ENCODE data around the gene SERPIND1.
"Not testable (repeated sequence)": the region's sequence is repeated elsewhere in the genome, so short reads cannot be mapped to it uniquely, and the experiment has no call there.

The SERPIND1 gene

GRCh38 chr22:20819471-20819870, 45.6 kb downstream of the SERPIND1 start:
- no peak overlapping the region for H3K4me3 ChIP-seq (ENCODE audit: low read length)
- TF ChIP-seq ZNF274 (IDR thresholded peaks at IDR 0.05; ENCODE audit: low read depth, low read length): no peak

DNA sequence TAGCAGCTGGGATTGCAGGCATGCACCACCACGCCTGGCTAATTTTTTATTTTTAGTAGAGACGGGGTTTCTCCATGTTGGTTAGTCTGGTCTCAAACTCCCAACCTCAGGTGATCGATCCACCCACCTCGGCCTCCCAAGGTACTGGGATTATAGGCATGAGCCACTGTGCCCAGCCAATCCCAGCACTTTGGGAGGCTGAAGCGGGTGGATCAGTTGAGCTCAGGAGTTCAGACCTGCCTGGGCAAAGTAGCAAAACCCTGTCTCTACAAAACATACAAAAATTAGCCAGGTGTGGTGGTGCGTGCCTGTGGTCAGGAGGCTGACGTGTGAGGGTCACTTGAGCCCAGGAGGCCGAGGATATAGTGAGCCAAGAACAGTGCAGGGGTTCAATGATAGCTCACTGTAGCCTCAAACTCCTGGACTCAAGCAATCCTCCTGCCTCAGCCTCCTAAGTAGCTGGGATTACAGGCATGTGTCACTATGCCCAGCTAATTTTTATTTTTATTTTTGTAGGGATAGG, 47.9 kb downstream of the SERPIND1 start:
- not testable (repeated sequence) for H3K4me3 ChIP-seq (ENCODE audit: low read length)

DNA sequence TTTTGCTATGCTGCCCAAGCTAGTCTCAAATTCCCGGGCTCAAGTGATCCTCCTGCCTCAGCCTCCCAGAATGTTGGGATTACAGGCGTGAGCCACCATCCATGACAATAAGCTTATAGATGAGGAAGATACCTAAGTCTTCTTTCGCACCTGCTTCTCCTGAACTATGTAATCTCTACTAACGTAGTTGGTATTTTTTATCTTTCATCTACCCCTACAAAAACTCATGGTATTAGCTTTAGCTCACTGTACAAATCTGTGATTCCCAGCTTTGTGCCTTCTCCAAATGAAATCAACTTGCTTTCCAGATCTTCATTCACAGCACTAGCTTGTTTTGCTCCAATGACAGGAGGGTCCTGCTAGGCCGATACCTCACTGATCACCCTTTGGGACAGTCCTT, 48.3 kb downstream of the SERPIND1 start:
- TF ChIP-seq ZNF274 (IDR thresholded peaks at IDR 0.05; ENCODE audit: low read depth, low read length): no peak
- H3K4me3 ChIP-seq (ENCODE audit: low read length): no peak overlapping the region

DNA sequence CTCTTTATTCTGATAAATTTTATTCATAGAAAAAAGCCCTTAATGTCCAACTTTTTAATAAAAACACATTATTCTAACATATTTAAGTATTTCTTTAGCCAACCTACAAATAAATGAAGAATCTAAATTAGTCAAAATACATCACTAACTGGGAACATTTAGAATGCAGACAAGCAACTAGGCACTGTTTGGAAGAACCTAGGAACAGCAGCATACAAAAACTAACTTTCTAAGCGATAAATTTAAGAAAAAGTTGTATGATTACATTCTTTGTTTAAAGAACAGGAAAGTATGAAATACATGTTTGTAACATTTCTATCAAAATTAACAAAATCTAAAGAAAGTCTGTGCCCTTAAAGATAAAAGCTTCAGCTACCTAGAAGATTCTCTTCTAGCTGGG, 49.4 kb downstream of the SERPIND1 start:
- no peak for TF ChIP-seq ZNF274 (IDR thresholded peaks at IDR 0.05; ENCODE audit: low read depth, low read length)

DNA sequence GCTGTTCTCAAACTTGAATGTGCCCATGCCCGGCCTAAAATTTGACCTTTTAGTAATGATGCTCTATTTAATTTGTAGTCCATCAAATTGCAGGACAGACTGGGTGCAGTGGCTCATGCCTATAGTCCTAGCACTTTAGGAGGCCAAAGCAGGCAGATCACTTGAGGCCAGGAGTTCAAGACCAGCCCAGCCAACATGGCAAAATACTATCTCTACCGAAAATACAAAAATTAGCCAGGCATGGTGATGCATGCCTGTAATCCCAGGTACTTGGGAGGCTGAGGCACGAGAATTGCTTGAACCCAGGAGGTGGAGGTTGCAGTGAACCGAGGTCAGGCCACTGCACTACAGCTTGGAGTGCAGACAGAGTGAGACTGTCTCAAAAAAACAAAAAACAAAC, 51.3 kb downstream of the SERPIND1 start:
- not testable (repeated sequence) for H3K4me3 ChIP-seq (ENCODE audit: low read length)

More for the DNA sequence above, 49.4 kb downstream of the SERPIND1 start:
- no peak overlapping the region for H3K4me3 ChIP-seq (ENCODE audit: low read length)

DNA sequence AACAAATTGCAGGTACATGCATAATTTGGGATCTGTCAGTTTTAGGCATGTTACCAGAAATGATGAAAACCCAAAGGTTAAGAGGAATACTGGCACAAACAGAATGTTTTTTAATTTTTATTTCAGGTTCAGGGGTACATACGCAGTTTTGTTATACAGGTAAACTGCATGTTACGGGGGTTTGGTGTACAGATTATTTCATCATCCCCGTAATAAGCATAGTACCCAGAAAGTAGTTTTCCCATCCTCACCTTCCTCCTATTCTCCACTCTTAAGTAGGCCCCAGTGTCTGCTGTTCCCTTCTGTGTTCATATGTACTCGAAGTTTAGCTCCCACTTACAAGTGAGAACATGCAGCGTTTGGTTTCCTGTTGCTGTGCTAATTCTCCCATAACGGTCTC, 51.7 kb downstream of the SERPIND1 start:
- H3K4me3 ChIP-seq (ENCODE audit: low read length): no peak overlapping the region
- no peak for TF ChIP-seq ZNF274 (IDR thresholded peaks at IDR 0.05; ENCODE audit: low read depth, low read length)

DNA sequence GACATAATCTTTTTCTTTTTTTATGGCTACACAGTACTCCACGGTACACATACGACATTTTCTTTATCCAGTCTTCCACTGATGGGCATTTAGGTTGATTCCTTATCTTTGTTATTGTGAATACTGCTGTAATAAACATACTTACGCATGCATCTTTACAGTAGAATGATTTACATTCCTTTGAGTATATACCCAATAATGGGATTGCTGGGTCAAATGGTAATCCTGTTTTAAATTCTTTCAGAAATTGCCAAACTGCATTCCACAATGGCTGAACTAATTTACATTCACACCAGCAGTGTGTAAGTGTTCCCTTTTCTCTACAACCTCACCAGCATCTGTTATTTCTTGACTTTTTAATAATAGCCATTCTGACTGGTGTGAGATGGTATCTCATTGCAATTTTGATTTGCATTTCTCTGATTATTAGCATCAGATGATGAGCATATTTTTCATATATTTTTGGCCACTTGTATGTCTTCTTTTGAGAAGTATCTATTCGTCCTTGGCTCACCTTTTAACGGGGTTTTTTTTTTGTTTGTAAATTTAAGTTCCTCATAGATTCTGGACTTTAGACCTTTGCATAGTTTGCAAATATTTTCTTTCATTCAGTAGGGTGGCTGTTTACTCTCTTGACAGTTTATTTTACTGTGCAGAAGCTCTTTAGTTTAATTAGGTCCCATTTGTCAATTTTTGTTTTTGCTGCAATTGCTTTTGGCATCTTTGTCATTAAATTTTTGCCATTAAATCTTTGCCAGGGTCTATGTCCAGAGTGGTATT, 52.6 kb downstream of the SERPIND1 start:
- not testable (repeated sequence) for H3K4me3 ChIP-seq (ENCODE audit: low read length)

GRCh38 chr22:20829491-20830134, 55.7 kb downstream of the SERPIND1 start:
- TF ChIP-seq ZNF274 (IDR thresholded peaks at IDR 0.05; ENCODE audit: low read depth, low read length): no peak
- no peak overlapping the region for H3K4me3 ChIP-seq (ENCODE audit: low read length)

GRCh38 chr22:20833225-20833665, 59.3 kb downstream of the SERPIND1 start:
- no peak for TF ChIP-seq ZNF274 (IDR thresholded peaks at IDR 0.05; ENCODE audit: low read depth, low read length)
- H3K4me3 ChIP-seq (ENCODE audit: low read length): no peak overlapping the region

GRCh38 chr22:20834206-20834605, 60.3 kb downstream of the SERPIND1 start:
- no peak for TF ChIP-seq ZNF274 (IDR thresholded peaks at IDR 0.05; ENCODE audit: low read depth, low read length)
- no peak overlapping the region for H3K4me3 ChIP-seq (ENCODE audit: low read length)

DNA sequence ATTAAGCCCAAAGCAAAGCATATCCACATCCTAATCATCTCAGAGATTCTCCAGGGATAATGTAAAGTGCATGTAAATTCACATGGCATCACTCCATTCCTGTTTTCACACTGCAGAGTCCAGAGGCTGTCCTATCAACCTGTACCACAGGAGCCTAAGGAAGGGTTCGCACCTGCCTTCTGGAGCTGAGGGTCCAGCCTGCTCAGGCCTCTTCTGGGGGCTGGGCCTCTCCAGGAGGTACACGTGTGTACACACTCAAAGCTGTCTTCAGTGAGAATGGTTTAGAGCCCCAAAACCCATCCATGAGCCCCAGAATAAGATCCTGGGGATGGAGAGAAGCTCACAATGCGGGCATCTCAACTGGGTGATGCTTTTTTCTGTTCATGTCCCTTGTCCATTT, 60.8 kb downstream of the SERPIND1 start:
- H3K4me3 ChIP-seq (ENCODE audit: low read length): no peak overlapping the region
- no peak for TF ChIP-seq ZNF274 (IDR thresholded peaks at IDR 0.05; ENCODE audit: low read depth, low read length)
